Breast epithelium (tissue), 3 donors: ENCODE results near the gene TNFRSF11A.

Source experiments
- POLR2A ChIP-seq: fragments of 450-650 bp; IDR thresholded peaks from one replicate; pipeline ENCODE4 v1.6.1; 2016; ENCODE audit warnings: antibody characterized with exemption, mild to moderate bottlenecking, moderate library complexity
- POLR2AphosphoS5 ChIP-seq, 3 donors: sonication (generic); formaldehyde crosslinking; IDR thresholded peaks; one replicate each; pipeline ENCODE4 v1.6.1; 2017; ENCODE audit warnings: antibody characterized with exemption in 3 of 3
- TF ChIP-seq, protein P1 (sequence below), 3 donors: fragments of 450-650 bp; IDR thresholded peaks; one replicate each; pipeline ENCODE4 v1.5.1; 2016 to 2017; ENCODE audit warnings: antibody characterized with exemption in 3 of 3, mild to moderate bottlenecking in 3 of 3, moderate library complexity in 3 of 3

DNA sequence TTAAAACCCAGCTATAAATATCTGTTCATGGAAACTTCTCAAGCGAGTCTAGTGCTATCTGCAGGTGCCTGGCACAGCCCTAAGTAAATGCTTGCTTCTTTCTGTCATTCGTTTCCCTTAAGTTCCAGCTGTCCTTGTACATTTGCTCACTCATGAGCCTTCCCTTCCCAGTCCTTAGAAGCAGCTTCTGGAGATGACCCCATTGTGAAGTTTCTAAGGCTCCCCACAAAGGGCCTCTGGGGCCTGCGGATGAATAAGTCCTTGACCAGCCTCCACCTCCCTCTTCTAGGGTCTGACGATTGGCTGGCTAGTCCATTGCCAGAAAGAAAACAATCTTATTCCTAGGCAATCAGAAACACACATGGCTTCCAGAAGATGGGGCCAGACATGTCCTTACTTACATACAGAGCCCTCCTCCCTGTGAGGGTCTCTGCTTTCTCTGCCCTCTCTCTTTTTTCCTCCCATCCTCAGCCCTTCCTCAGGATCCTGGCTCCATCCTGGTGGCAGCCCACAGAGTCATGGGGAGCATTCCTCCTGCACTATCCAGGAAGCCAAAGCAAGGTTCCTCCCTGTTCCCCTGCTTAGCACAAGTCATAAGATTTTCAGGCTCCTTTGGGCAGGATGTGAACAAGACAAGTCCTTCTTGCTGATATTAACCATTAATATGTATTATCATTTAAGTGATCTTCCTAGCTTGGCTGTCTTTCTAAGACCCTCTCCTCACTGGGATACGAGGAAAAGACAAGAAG is 87.3 kb downstream of the TNFRSF11A start:
- TF ChIP-seq POLR2A (no peak), POLR2AphosphoS5 (IDR thresholded peaks at IDR 0.05) (no peak)
- TF ChIP-seq, protein P1, sequence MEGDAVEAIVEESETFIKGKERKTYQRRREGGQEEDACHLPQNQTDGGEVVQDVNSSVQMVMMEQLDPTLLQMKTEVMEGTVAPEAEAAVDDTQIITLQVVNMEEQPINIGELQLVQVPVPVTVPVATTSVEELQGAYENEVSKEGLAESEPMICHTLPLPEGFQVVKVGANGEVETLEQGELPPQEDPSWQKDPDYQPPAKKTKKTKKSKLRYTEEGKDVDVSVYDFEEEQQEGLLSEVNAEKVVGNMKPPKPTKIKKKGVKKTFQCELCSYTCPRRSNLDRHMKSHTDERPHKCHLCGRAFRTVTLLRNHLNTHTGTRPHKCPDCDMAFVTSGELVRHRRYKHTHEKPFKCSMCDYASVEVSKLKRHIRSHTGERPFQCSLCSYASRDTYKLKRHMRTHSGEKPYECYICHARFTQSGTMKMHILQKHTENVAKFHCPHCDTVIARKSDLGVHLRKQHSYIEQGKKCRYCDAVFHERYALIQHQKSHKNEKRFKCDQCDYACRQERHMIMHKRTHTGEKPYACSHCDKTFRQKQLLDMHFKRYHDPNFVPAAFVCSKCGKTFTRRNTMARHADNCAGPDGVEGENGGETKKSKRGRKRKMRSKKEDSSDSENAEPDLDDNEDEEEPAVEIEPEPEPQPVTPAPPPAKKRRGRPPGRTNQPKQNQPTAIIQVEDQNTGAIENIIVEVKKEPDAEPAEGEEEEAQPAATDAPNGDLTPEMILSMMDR (IDR thresholded peaks at IDR 0.05): no peak
